Esophagus muscularis mucosa (tissue), 4 donors: ENCODE data around the gene MYO1A. TPM values are rescaled to one million over a fixed set of nuclear protein-coding genes. Genes with fewer than 3 reads are reported as not detected.

ENCODE experiments used
- DNase-seq: peaks from one replicate; pipeline ENCODE4 v3.0.0-alpha.2; 2017; ENCODE audit errors: extremely low spot score
- H3K27ac ChIP-seq, 4 donors: fragments of 200-600 bp; sonication (generic); replicated peaks in 1 of 4; 1 replicate in 3 of 4; 2 replicates in 1 of 4; pipeline ENCODE4 v1.5.1; 2016 to 2019; ENCODE audit warnings: mild to moderate bottlenecking in 1 of 4
- H3K27me3 ChIP-seq, 4 donors: fragments of 200-600 bp; sonication (generic); one replicate each; pipeline versions ENCODE4 v1.5.1 to v1.6.0; 2016 to 2019
- H3K36me3 ChIP-seq, 4 donors: fragments of 200-600 bp; sonication (generic); one replicate each; pipeline ENCODE4 v1.5.1; 2016 to 2019
- H3K4me1 ChIP-seq, 4 donors: fragments of 200-600 bp; sonication (generic); one replicate each; pipeline ENCODE4 v1.5.1; 2016 to 2019
- H3K4me3 ChIP-seq, 4 donors: fragments of 200-600 bp; sonication (generic); 1 replicate in 2 of 4; 2 replicates in 2 of 4; pipeline ENCODE4 v1.5.1; 2016 to 2019; ENCODE audit warnings: mild to moderate bottlenecking in 4 of 4, moderate library complexity in 1 of 4
- H3K9me3 ChIP-seq, 4 donors: fragments of 200-600 bp; sonication (generic); 1 replicate in 3 of 4; 2 replicates in 1 of 4; pipeline ENCODE4 v1.5.1; 2016 to 2019
- CTCF ChIP-seq, 3 experiments: fragments of 200-600 bp in 2 of 3; fragments of 450-650 bp in 1 of 3; sonication (generic) in 2 of 3; IDR thresholded peaks; one replicate each; pipeline ENCODE4 v1.5.1; 2017 to 2019; ENCODE audit warnings: antibody characterized with exemption in 3 of 3, mild to moderate bottlenecking in 2 of 3, moderate library complexity in 1 of 3
- EP300 ChIP-seq: sonication (generic); formaldehyde crosslinking; IDR thresholded peaks from one replicate; pipeline ENCODE4 v1.6.1; 2017; ENCODE audit warnings: antibody characterized with exemption
- POLR2A ChIP-seq: fragments of 450-650 bp; IDR thresholded peaks from one replicate; pipeline ENCODE4 v1.6.1; 2017; ENCODE audit warnings: antibody characterized with exemption, moderate library complexity, mild to moderate bottlenecking, low read depth
- POLR2AphosphoS5 ChIP-seq, 2 donors: sonication (generic); formaldehyde crosslinking; IDR thresholded peaks; one replicate each; pipeline ENCODE4 v1.6.1; 2017; ENCODE audit warnings: antibody characterized with exemption in 2 of 2
- WGBS: methylation state at CpG from one replicate; pipeline ENCODE4 v1.1.5; 2018; 5-methylcytosine and 5-hydroxymethylcytosine counted together
- intact Hi-C: fragments of 100-400 bp; cut with DNase I; formaldehyde crosslinking; loops from one replicate; pipeline ENCODE4 v1.15.1; 2023
- total RNA-seq, 4 donors: library from RNA; depleted of rRNA; stranded (reverse); fragments of >200 nt; gene quantifications; one replicate each; pipeline versions ENCODE4 v1.1.0 to v1.2.1, GENCODE V29; 2016

The MYO1A gene
- total RNA-seq, 4 donors from 2014 or later = 0.06 to 1.1 (median 0.83) TPM

- H3K4me1 ChIP-seq = peaks cover 6 to 20% (median 13%) of the 10 kb centered on the region in 4 donors
- TF ChIP-seq EP300 = no peak
- no peak for TF ChIP-seq POLR2A
- TF ChIP-seq CTCF (IDR thresholded peaks at IDR 0.05) = no peak
- TF ChIP-seq POLR2AphosphoS5 (IDR thresholded peaks at IDR 0.05) = no peak
- intact Hi-C loops = no loop called here
- H3K27ac ChIP-seq = no peak overlapping the region
- H3K9me3 ChIP-seq = no peaks in the 10 kb centered on the region
- DNase-seq = no peak
- WGBS = 95% methylated on average over 6 of the region's 6 CpGs
- H3K4me3 ChIP-seq = no peak overlapping the region
- no peaks in the 10 kb centered on the region for H3K27me3 ChIP-seq
- H3K36me3 ChIP-seq = peaks cover 15 to 69% (median 58%) of the 10 kb centered on the region in 4 donors
These were observed 51.6 kb downstream of the MYO1A start for GRCh38 chr12:56998316-56998715.

- Histone ChIP-seq H3K4me1 (peaks cover 4 to 16% (median 9%) of the 10 kb centered on the region in 4 donors), H3K27me3 (no peaks in the 10 kb centered on the region), H3K36me3 (peaks cover 3 to 56% (median 45%) of the 10 kb centered on the region in 4 donors), H3K4me3 (no peak overlapping the region), H3K27ac (no peak overlapping the region), H3K9me3 (no peaks in the 10 kb centered on the region)
- peak; percentile 72 for DNase-seq
- intact Hi-C loops = no loop called here
- TF ChIP-seq POLR2AphosphoS5 (IDR thresholded peaks at IDR 0.05) = no peak
- no peak for TF ChIP-seq EP300
- TF ChIP-seq CTCF (IDR thresholded peaks at IDR 0.05) = no peak
- TF ChIP-seq POLR2A = no peak
- WGBS = 80% methylated on average over 7 of the region's 12 CpGs
These were observed 53.0 kb downstream of the MYO1A start for GRCh38 chr12:56996793-56997545.

- WGBS = 89% methylated on average over 11 of the region's 11 CpGs
- H3K36me3 ChIP-seq = peaks cover 0 to 46% (median 39%) of the 10 kb centered on the region in 4 donors
- DNase-seq = peak; percentile 45
These were observed 53.9 kb downstream of the MYO1A start for GRCh38 chr12:56995930-56996496.

GRCh38 chr12:56995201-56995929, 54.6 kb downstream of the MYO1A start:
- intact Hi-C loops = no loop called here
- H3K27ac ChIP-seq = no peak overlapping the region
- H3K27me3 ChIP-seq = no peaks in the 10 kb centered on the region
- peak; percentile 70 for DNase-seq
- peaks cover 0 to 40% (median 32%) of the 10 kb centered on the region in 4 donors for H3K36me3 ChIP-seq
- no peak for TF ChIP-seq CTCF (IDR thresholded peaks at IDR 0.05)
- TF ChIP-seq POLR2AphosphoS5 (IDR thresholded peaks at IDR 0.05) = no peak
- no peak for TF ChIP-seq POLR2A
- no peak for TF ChIP-seq EP300
- WGBS = 94% methylated on average over 9 of the region's 26 CpGs
- H3K9me3 ChIP-seq = no peaks in the 10 kb centered on the region
- H3K4me1 ChIP-seq = peaks cover 0 to 10% (median 0%) of the 10 kb centered on the region in 4 donors
- no peak overlapping the region for H3K4me3 ChIP-seq

More at GRCh38 chr12:56995930-56996496, 53.9 kb downstream of the MYO1A start:
- intact Hi-C loops = no loop called here
- Histone ChIP-seq H3K27ac (no peak overlapping the region), H3K9me3 (no peaks in the 10 kb centered on the region), H3K4me3 (no peak overlapping the region), H3K27me3 (no peaks in the 10 kb centered on the region), H3K4me1 (peaks cover 0 to 9% (median 3%) of the 10 kb centered on the region in 4 donors)
- TF ChIP-seq POLR2AphosphoS5 (IDR thresholded peaks at IDR 0.05) (no peak), POLR2A (no peak), CTCF (IDR thresholded peaks at IDR 0.05) (no peak), EP300 (no peak)
